ENCODE data around the gene JAK1. TPM values are rescaled to one million over a fixed set of nuclear protein-coding genes. Genes with fewer than 3 reads are reported as not detected.
"Not testable (repeated sequence)": the region's sequence is repeated elsewhere in the genome, so short reads cannot be mapped to it uniquely, and the experiment has no call there.

JAK1 gene
- total RNA-seq, 6 experiments from 2014 or later, result 48.0 to 71.6 (median 66.5) TPM

DNA sequence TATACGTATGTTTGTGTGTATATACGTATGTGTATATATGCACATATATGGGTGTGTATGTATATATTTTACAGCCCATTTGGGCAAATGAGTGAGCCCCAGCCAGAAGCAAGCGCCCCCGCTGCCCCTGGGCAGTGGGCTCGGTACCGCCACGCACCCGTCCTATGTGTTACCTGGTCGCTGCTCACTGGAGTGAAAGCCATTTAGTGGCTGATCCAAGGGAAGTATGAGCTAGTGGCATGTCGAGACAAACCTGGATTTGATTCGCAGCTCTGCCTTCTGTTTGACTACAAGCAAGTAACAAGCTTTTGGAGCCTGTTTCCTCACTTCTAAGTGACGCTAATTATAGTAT is 35.8 kb upstream of the JAK1 start:
- H3K9me3 ChIP-seq, result no peaks in the 10 kb centered on the region
- H3K36me3 ChIP-seq, result no peaks in the 10 kb centered on the region
- peak overlapping the region; percentile 94 to 95 (median 94) for H3K27ac ChIP-seq
- intact Hi-C loops (cut with DNase I), result no loop called here
- peak in 1 of 4 donors; percentile 10 for ATAC-seq
- peak overlapping the region; percentile 49 to 71 (median 51) for H3K4me3 ChIP-seq
- no peak for DNase-seq
- H3K4me1 ChIP-seq, result peaks cover 0 to 9% (median 3%) of the 10 kb centered on the region in 4 donors
- no peaks in the 10 kb centered on the region for H3K27me3 ChIP-seq
- no peak for TF ChIP-seq POLR2A (IDR thresholded peaks at IDR 0.05)
- TF ChIP-seq, protein P1, sequence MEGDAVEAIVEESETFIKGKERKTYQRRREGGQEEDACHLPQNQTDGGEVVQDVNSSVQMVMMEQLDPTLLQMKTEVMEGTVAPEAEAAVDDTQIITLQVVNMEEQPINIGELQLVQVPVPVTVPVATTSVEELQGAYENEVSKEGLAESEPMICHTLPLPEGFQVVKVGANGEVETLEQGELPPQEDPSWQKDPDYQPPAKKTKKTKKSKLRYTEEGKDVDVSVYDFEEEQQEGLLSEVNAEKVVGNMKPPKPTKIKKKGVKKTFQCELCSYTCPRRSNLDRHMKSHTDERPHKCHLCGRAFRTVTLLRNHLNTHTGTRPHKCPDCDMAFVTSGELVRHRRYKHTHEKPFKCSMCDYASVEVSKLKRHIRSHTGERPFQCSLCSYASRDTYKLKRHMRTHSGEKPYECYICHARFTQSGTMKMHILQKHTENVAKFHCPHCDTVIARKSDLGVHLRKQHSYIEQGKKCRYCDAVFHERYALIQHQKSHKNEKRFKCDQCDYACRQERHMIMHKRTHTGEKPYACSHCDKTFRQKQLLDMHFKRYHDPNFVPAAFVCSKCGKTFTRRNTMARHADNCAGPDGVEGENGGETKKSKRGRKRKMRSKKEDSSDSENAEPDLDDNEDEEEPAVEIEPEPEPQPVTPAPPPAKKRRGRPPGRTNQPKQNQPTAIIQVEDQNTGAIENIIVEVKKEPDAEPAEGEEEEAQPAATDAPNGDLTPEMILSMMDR (IDR thresholded peaks at IDR 0.05), result no peak
- WGBS (ENCODE audit: insufficient coverage, low coverage, low lambda C conversion rate, missing lambda C conversion rate), result 50% methylated on average over 10 of the region's 12 CpGs

DNA sequence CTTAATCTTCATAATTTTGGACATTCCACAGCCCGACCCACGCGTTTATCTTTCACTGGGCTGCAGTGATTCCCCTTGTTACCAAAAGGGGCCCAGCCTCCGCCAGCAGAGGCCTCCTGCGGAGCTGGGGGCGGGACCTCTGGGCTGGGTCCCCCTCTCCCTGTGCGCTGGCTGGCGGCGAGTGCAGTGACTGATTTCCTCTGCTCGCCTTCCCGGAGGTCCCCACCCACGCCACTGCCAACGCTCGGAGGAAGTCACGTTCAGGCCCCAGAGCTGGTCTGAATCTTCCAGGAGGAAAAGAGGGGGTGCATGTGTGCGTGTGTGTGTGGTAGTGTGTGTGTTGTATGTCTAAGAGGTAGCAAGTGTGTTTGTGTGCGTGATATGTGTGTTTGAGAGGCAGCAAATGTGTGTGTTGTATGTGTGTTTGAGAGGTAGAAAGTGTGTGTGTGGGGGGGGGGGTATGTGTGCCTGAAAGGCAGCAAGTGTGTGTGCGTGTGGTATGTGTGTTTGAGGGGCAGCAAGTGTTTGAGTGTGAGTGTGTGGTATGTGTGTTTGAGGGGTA is 35.0 kb upstream of the JAK1 start:
- H3K27ac ChIP-seq, result peak overlapping the region in 2 of 3 donors; percentile 94 to 95
- 67% methylated on average over 16 of the region's 18 CpGs for WGBS (ENCODE audit: insufficient coverage, low coverage, low lambda C conversion rate, missing lambda C conversion rate)
- no peaks in the 10 kb centered on the region for H3K36me3 ChIP-seq
- no peaks in the 10 kb centered on the region for H3K9me3 ChIP-seq
- TF ChIP-seq, protein P1 (IDR thresholded peaks at IDR 0.05), result no peak
- peak; percentile 24 for TF ChIP-seq POLR2A (IDR thresholded peaks at IDR 0.05)
- peak; percentile 63 to 85 (median 83) for DNase-seq
- H3K27me3 ChIP-seq, result no peaks in the 10 kb centered on the region
- no peak overlapping the region for H3K4me3 ChIP-seq
- intact Hi-C loops (cut with DNase I), result no loop called here
- H3K4me1 ChIP-seq, result peaks cover 0 to 9% (median 3%) of the 10 kb centered on the region in 4 donors
- ATAC-seq, result peak; percentile 33 to 66 (median 50)

DNA sequence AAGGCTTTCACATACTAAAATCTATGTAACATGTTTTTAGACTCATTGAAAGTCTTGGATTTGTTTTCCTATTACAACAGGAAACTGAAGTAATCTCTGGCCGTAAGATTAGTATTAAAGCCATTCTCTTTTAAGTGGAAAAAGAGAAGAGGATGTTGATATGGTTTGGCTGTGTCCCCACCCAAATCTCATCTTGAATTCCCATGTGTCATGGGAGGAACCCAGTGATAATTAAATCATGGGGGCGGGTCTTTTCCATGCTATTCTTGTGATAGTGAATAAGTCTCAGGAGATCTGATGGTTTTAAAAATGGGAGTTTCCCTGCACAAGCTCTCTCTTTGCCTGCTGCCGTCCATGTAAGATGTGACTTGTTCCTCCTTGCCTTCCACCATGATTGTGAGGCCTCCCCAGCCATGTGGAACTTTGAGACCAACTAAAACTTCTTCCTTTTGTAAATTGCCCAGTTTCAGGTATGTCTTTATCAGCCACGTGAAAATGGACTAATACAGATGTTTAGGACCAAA is 32.1 kb upstream of the JAK1 start:
- DNase-seq; H3K9me3 ChIP-seq; intact Hi-C loops (cut with DNase I); H3K4me3 ChIP-seq; H3K36me3 ChIP-seq; H3K27ac ChIP-seq; H3K4me1 ChIP-seq; ATAC-seq; H3K27me3 ChIP-seq: not testable (repeated sequence)
- 79% methylated on average over 4 of the region's 4 CpGs for WGBS (ENCODE audit: insufficient coverage, low coverage, low lambda C conversion rate, missing lambda C conversion rate)

DNA sequence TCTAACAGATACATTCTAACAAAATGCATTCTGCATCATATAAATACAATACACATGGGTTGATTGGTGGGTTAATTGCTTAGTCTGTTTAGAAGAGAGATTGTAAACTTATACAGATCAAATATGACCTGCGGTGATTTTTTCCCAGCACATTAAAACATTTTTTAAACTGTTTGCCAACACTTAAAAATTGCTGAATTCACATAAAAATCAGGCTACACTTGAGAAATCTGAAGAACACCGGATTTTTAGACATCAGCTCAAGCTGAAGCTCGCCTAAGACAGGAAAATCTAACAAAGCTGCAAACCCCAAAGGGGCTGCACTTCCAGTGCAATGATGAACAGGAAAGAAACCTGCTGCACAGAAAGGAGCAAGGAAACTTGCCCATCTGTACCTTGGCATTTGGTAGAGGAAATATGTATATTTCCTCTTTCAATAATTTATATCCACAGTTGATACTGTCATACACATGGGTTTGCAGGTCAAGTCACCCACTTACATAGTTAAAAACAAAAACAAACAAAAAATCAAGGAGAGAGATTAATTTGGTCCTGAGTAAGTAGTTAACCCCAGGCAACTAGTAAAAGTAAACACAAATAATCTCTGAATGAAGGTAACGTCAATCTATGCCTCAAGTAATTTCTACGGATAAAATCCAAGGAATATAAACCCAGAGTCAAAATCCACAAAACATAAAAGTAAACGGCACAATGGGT is 30.4 kb upstream of the JAK1 start:
- Histone ChIP-seq H3K4me1 (peaks cover 0 to under 1% (median under 1%) of the 10 kb centered on the region in 4 donors), H3K9me3 (no peaks in the 10 kb centered on the region), H3K36me3 (no peaks in the 10 kb centered on the region), H3K27ac (no peak overlapping the region), H3K4me3 (no peak overlapping the region), H3K27me3 (no peaks in the 10 kb centered on the region)
- WGBS (ENCODE audit: insufficient coverage, low coverage, low lambda C conversion rate, missing lambda C conversion rate), result 74% methylated on average over 6 of the region's 6 CpGs
- TF ChIP-seq POLR2A (IDR thresholded peaks at IDR 0.05), result no peak
- no peak for DNase-seq
- intact Hi-C loops (cut with DNase I), result no loop called here
- no peak for ATAC-seq

DNA sequence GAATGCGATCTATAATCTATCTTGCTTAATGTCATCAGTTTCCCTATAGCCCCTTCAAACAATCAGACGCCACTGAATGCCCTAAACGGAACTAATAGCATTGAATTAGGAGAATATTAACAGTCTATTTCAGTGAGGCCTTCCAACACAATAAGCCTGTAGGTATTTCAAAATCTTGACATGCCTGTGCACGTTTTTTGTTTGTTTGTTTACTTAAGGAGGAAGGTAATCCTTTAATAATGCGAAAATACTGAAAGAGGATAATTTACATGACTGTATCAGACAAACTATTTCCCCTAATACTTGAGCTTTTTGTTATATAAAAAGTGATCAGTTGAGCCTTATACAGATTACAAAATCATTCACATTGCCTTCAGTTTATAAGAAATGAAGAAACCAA is 29.0 kb upstream of the JAK1 start:
- 63% methylated on average over 5 of the region's 5 CpGs for WGBS (ENCODE audit: insufficient coverage, low coverage, low lambda C conversion rate, missing lambda C conversion rate)
- no peaks in the 10 kb centered on the region for H3K36me3 ChIP-seq
- no peaks in the 10 kb centered on the region for H3K9me3 ChIP-seq
- no peaks in the 10 kb centered on the region for H3K4me1 ChIP-seq
- ATAC-seq, result no peak
- no peak overlapping the region for H3K27ac ChIP-seq
- no peak for DNase-seq
- no peak for TF ChIP-seq POLR2A (IDR thresholded peaks at IDR 0.05)
- TF ChIP-seq, protein P1 (IDR thresholded peaks at IDR 0.05), result no peak
- H3K27me3 ChIP-seq, result no peaks in the 10 kb centered on the region
- intact Hi-C loops (cut with DNase I), result no loop called here
- no peak overlapping the region for H3K4me3 ChIP-seq
